Osteocyte (in vitro differentiated cells): ENCODE results near the gene FAM78A. TPM values are rescaled to one million over a fixed set of nuclear protein-coding genes. Genes with fewer than 3 reads are reported as not detected.

ENCODE experiments used
- DNase-seq: peaks from one replicate; pipeline ENCODE4 v3.0.0; 2021; ENCODE audit warnings: mixed read lengths; ENCODE audit not compliant: unreplicated experiment; ENCODE audit errors: extremely low spot score
- H3K27ac Mint-ChIP-seq: one replicate; pipeline ENCODE4 v1.8.0; 2021; ENCODE audit warnings: mild to moderate bottlenecking, mixed read lengths; ENCODE audit not compliant: unreplicated experiment
- H3K27me3 Mint-ChIP-seq: one replicate; pipeline ENCODE4 v1.8.0; 2021; ENCODE audit warnings: mixed read lengths; ENCODE audit not compliant: unreplicated experiment
- H3K36me3 Mint-ChIP-seq: one replicate; pipeline ENCODE4 v1.8.0; 2021; ENCODE audit warnings: mixed read lengths; ENCODE audit not compliant: unreplicated experiment
- H3K4me1 Mint-ChIP-seq: one replicate; pipeline ENCODE4 v1.8.0; 2021; ENCODE audit warnings: mixed read lengths; ENCODE audit not compliant: unreplicated experiment
- H3K4me3 Mint-ChIP-seq: one replicate; pipeline ENCODE4 v1.8.0; 2021; ENCODE audit warnings: mild to moderate bottlenecking, moderate library complexity, mixed read lengths; ENCODE audit not compliant: unreplicated experiment
- H3K9me3 Mint-ChIP-seq: one replicate; pipeline ENCODE4 v1.8.0; 2021; ENCODE audit warnings: mixed read lengths; ENCODE audit not compliant: unreplicated experiment
- total RNA-seq: library from RNA; stranded (reverse); gene quantifications from 2 replicates; pipeline ENCODE4 v1.2.1, GENCODE V29; 2021
- TF ChIP-seq, protein P1 (sequence below): fragments of 200-600 bp; sonication (generic); IDR thresholded peaks from 2 replicates; pipeline ENCODE4 v1.5.0; 2021; ENCODE audit warnings: antibody characterized with exemption, mild to moderate bottlenecking, moderate library complexity

The FAM78A gene
- total RNA-seq, 1 donor from 2014 or later: 1.0 TPM

DNA sequence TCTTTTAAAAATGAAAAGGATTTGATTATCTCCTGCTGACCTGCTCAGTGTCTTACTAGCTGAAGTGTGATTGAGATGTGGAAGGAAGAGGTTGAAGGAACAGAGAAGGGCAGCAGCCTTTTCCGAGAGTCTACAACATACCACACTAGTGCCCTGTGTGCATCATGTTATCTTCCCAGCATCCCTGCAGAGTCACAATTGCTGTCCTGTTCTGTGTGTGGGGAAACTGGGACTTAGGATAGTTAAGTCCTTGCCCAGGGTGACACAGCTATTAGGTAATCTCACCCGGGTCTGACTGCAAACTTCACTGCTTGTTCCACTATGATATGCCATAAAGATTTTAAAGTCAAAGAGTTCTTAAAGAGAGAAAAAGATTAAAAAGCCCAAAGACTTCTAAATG is 55.8 kb downstream of the FAM78A start:
- Mint-ChIP-seq H3K27ac (no peak overlapping the region), H3K4me1 (no peaks in the 10 kb centered on the region), H3K4me3 (no peak overlapping the region), H3K9me3 (no peaks in the 10 kb centered on the region), H3K27me3 (no peaks in the 10 kb centered on the region), H3K36me3 (peaks cover 25% of the 10 kb centered on the region)
- no peak for DNase-seq
- TF ChIP-seq, protein P1, sequence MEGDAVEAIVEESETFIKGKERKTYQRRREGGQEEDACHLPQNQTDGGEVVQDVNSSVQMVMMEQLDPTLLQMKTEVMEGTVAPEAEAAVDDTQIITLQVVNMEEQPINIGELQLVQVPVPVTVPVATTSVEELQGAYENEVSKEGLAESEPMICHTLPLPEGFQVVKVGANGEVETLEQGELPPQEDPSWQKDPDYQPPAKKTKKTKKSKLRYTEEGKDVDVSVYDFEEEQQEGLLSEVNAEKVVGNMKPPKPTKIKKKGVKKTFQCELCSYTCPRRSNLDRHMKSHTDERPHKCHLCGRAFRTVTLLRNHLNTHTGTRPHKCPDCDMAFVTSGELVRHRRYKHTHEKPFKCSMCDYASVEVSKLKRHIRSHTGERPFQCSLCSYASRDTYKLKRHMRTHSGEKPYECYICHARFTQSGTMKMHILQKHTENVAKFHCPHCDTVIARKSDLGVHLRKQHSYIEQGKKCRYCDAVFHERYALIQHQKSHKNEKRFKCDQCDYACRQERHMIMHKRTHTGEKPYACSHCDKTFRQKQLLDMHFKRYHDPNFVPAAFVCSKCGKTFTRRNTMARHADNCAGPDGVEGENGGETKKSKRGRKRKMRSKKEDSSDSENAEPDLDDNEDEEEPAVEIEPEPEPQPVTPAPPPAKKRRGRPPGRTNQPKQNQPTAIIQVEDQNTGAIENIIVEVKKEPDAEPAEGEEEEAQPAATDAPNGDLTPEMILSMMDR: no peak

- peaks cover 29% of the 10 kb centered on the region for H3K36me3 Mint-ChIP-seq
- H3K27ac Mint-ChIP-seq: no peak overlapping the region
- no peaks in the 10 kb centered on the region for H3K9me3 Mint-ChIP-seq
- no peak for DNase-seq
- TF ChIP-seq, protein P1: no peak
- no peaks in the 10 kb centered on the region for H3K4me1 Mint-ChIP-seq
- H3K4me3 Mint-ChIP-seq: no peak overlapping the region
- H3K27me3 Mint-ChIP-seq: no peaks in the 10 kb centered on the region
Measured at GRCh38 chr9:131218370-131218769, 57.9 kb downstream of the FAM78A start.

DNA sequence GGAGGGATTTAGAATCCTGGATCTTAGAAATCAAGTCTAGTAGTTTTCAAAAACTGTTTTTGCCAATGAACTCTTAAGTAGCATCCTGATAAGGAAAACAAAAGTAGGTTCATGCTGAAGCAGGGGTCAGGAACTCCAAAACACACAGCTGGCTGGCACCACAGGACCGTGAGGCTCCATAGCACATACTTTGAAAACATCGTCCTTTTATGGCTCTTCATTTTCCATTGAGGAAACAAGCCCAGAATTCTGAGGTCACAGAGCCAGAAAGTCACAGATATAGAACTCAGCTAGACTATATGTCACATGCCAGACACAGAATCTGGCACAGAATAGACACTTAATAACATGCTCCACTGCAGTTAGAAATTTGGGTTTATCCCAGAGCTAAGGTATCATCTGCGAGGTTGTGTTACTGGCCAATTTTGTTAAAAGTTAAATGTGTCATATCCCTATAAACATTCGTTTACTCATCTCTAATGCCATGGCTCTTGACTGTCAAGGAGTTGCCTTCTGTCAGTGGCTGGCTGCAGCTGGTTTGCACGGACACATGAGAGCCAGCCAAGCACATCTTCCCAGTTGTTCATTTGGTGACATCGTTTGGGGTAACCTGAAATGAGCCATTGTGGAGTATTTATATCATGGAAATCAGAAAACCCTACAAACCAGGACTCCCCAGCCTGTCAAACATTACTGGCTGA is 58.8 kb downstream of the FAM78A start:
- DNase-seq: no peak
- Mint-ChIP-seq H3K27ac (no peak overlapping the region), H3K36me3 (peaks cover 29% of the 10 kb centered on the region), H3K27me3 (no peaks in the 10 kb centered on the region), H3K9me3 (no peaks in the 10 kb centered on the region), H3K4me3 (no peak overlapping the region), H3K4me1 (no peaks in the 10 kb centered on the region)
- TF ChIP-seq, protein P1: no peak

- Mint-ChIP-seq H3K27ac (no peak overlapping the region), H3K27me3 (no peaks in the 10 kb centered on the region), H3K9me3 (no peaks in the 10 kb centered on the region), H3K4me3 (no peak overlapping the region), H3K4me1 (no peaks in the 10 kb centered on the region), H3K36me3 (peaks cover 33% of the 10 kb centered on the region)
- TF ChIP-seq, protein P1: no peak
- no peak for DNase-seq
Measured at GRCh38 chr9:131216806-131217205, 59.5 kb downstream of the FAM78A start.

DNA sequence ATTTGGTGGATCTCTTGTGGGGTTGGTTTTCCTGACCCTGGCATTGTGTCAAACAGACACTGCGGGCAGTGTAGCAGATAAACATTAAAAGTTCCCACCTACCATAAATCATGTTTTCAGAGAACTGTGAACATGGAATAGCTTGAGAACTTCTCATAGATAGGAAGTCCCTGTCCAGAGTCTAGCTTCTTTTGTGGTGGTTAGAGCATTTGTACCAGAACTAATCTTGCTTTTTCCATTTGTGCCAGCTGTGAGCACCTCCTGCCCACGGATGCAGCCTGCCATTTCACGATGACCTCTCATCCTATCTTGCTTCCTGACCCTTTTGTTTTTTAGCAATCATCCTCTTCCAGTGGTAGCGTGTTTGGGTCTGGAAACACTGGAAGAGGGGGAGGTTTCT is 61.4 kb downstream of the FAM78A start:
- no peaks in the 10 kb centered on the region for H3K4me1 Mint-ChIP-seq
- H3K36me3 Mint-ChIP-seq: peaks cover 48% of the 10 kb centered on the region
- no peak overlapping the region for H3K27ac Mint-ChIP-seq
- H3K4me3 Mint-ChIP-seq: no peak overlapping the region
- H3K9me3 Mint-ChIP-seq: peaks cover 16% of the 10 kb centered on the region
- TF ChIP-seq, protein P1: no peak
- DNase-seq: no peak
- no peaks in the 10 kb centered on the region for H3K27me3 Mint-ChIP-seq
